Stomach (tissue), 9 donors: ENCODE results near the gene SH2D3C. TPM values are rescaled to one million over a fixed set of nuclear protein-coding genes. Genes with fewer than 3 reads are reported as not detected.
A peak's percentile ranks its signal among the peaks of the same experiment; 100 is the strongest.

Source experiments
- DNase-seq, 2 donors: peaks; one replicate each; pipeline versions ENCODE4 v3.0.0 to v3.0.0-alpha.2; 2013 to 2019
- H3K27ac ChIP-seq, 5 donors: fragments of 200-600 bp in 4 of 5; sonication (generic) in 4 of 5; one replicate each; pipeline ENCODE4 v1.5.1; 2013 to 2019; ENCODE audit warnings: mild to moderate bottlenecking in 1 of 5, moderate library complexity in 1 of 5
- H3K27me3 ChIP-seq, 3 donors: fragments of 200-600 bp; sonication (generic); one replicate each; pipeline ENCODE4 v1.5.1; 2017 to 2019; ENCODE audit warnings: mixed run types in 1 of 3
- H3K36me3 ChIP-seq, 4 donors: fragments of 200-600 bp; sonication (generic); 1 replicate in 3 of 4; 2 replicates in 1 of 4; pipeline ENCODE4 v1.5.1; 2016 to 2019
- H3K4me1 ChIP-seq, 4 donors: fragments of 200-600 bp; sonication (generic); one replicate each; pipeline ENCODE4 v1.5.1; 2016 to 2019
- H3K4me3 ChIP-seq, 4 donors: fragments of 200-600 bp; sonication (generic) in 3 of 4; one replicate each; pipeline ENCODE4 v1.5.1; 2016 to 2019; ENCODE audit warnings: mild to moderate bottlenecking in 1 of 4
- H3K9me3 ChIP-seq, 4 donors: fragments of 200-600 bp; sonication (generic); one replicate each; pipeline ENCODE4 v1.5.1; 2016 to 2019
- EP300 ChIP-seq: sonication (generic); formaldehyde crosslinking; IDR thresholded peaks from one replicate; pipeline ENCODE4 v1.6.1; 2017; ENCODE audit warnings: antibody characterized with exemption
- POLR2A ChIP-seq, 4 donors: fragments of 450-650 bp; IDR thresholded peaks; one replicate each; pipeline ENCODE4 v1.6.1; 2016; ENCODE audit warnings: antibody characterized with exemption in 4 of 4, control low read depth in 2 of 4, mild to moderate bottlenecking in 1 of 4, moderate library complexity in 1 of 4
- POLR2AphosphoS5 ChIP-seq, 3 donors: sonication (generic); formaldehyde crosslinking; IDR thresholded peaks; one replicate each; pipeline ENCODE4 v1.6.1; 2016; ENCODE audit warnings: antibody characterized with exemption in 3 of 3
- WGBS, 5 donors: extraction: QIAGEN DNeasy Blood & Tissue Kit in 3 of 5; methylation state at CpG; one replicate each; pipeline versions ENCODE4 v1.1.5 to v1.1.7; 2013 to 2018; 5-methylcytosine and 5-hydroxymethylcytosine counted together
- intact Hi-C: fragments of 100-400 bp; cut with DNase I; formaldehyde crosslinking; loops from one replicate; pipeline ENCODE4 v1.15.1; 2023; ENCODE audit warnings: low total_unique reads
- polyA plus RNA-seq, 3 donors: library from polyadenylated mRNA; stranded (reverse); fragments of 200-250 nt; gene quantifications; one replicate each; pipeline ENCODE4 v1.2.3, GENCODE V29; 2013
- total RNA-seq, 5 donors: library from RNA; depleted of rRNA; stranded (reverse); fragments of >200 nt; gene quantifications; one replicate each; pipeline versions ENCODE4 v1.1.0 to v1.2.3, GENCODE V29; 2014 to 2016
- TF ChIP-seq, protein P1 (sequence below), 7 experiments: fragments of 450-650 bp in 4 of 7; fragments of 200-600 bp in 3 of 7; sonication (generic) in 3 of 7; IDR thresholded peaks; one replicate each; pipeline ENCODE4 v1.5.1; 2016 to 2019; ENCODE audit warnings: antibody characterized with exemption in 7 of 7, control low read depth in 2 of 7, mild to moderate bottlenecking in 1 of 7
- donor health status: healthy with polysubstance abuse.
- donor health status: Bipolar disorder and iron deficiency.
- donor health status: healthy.

Gene SH2D3C
- total and polyA plus RNA-seq, 8 donors = 1.8 to 38.1 (median 4.5) TPM; not detected in 2

DNA sequence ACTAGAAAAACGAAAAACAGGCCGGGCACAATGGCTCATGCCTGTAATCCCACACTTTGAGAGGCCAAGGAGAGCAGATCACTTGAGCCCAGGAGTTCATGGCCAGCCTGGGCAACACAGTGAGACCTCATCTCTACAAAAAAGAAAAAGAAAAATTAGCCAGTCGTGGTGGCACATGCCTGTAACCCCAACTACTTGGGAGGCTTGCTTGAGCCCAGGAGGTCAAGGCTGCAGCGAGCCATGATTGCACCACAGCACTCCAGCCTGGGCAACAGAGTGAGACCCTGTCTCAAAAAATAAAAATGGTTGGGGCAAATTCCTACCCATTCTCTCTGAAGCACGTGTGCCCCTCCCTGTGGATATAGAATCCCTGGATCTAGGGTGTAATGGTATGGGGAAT, 80.1 kb downstream of the SH2D3C start:
- Histone ChIP-seq H3K9me3 (no peaks in the 10 kb centered on the region), H3K4me1 (peaks cover 0 to 25% (median 13%) of the 10 kb centered on the region in 4 donors), H3K27me3 (no peaks in the 10 kb centered on the region), H3K4me3 (no peak overlapping the region), H3K27ac (peak overlapping the region in 4 of 5 donors; percentile 79 to 91 (median 84)), H3K36me3 (peaks cover 0 to 9% (median 2%) of the 10 kb centered on the region in 4 donors)
- intact Hi-C loops = no loop called here
- no peak for TF ChIP-seq EP300
- TF ChIP-seq POLR2AphosphoS5 (IDR thresholded peaks at IDR 0.05) = no peak
- TF ChIP-seq, protein P1, sequence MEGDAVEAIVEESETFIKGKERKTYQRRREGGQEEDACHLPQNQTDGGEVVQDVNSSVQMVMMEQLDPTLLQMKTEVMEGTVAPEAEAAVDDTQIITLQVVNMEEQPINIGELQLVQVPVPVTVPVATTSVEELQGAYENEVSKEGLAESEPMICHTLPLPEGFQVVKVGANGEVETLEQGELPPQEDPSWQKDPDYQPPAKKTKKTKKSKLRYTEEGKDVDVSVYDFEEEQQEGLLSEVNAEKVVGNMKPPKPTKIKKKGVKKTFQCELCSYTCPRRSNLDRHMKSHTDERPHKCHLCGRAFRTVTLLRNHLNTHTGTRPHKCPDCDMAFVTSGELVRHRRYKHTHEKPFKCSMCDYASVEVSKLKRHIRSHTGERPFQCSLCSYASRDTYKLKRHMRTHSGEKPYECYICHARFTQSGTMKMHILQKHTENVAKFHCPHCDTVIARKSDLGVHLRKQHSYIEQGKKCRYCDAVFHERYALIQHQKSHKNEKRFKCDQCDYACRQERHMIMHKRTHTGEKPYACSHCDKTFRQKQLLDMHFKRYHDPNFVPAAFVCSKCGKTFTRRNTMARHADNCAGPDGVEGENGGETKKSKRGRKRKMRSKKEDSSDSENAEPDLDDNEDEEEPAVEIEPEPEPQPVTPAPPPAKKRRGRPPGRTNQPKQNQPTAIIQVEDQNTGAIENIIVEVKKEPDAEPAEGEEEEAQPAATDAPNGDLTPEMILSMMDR (IDR thresholded peaks at IDR 0.05) = no peak
- no peak for TF ChIP-seq POLR2A (IDR thresholded peaks at IDR 0.05)
- DNase-seq = no peak
- 90 to 94% (median 93%) methylated on average over 5 of the region's 5 CpGs for WGBS, 5 donors

DNA sequence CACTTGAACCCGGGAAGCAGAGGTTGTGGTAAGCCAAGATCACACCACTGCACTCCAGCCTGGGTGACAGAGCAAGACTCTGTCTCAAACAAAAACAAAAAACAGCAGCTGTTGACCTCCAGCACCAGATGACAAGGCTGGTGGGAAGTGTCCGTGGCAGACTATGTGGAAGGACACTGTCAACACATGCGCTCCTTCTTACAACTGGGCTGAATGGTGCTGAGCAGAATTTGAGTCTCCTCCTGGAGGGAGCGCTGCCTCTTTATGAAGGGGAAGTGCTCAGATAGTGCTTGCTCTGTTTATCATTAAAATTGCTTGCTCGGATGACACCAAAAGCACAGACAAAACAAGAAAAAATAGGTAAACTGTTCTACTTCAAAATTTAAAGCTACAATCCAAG, 80.9 kb downstream of the SH2D3C start:
- intact Hi-C loops = no loop called here
- peak overlapping the region in 1 of 5 donors; percentile 8 for H3K27ac ChIP-seq
- H3K36me3 ChIP-seq = peaks cover 0 to 13% (median 4%) of the 10 kb centered on the region in 4 donors
- H3K4me3 ChIP-seq = no peak overlapping the region
- TF ChIP-seq, protein P1 (IDR thresholded peaks at IDR 0.05) = no peak
- TF ChIP-seq POLR2AphosphoS5 (IDR thresholded peaks at IDR 0.05) = no peak
- TF ChIP-seq EP300 = no peak
- no peak for TF ChIP-seq POLR2A (IDR thresholded peaks at IDR 0.05)
- H3K4me1 ChIP-seq = peaks cover 0 to 25% (median 13%) of the 10 kb centered on the region in 4 donors
- no peaks in the 10 kb centered on the region for H3K27me3 ChIP-seq
- WGBS, 5 donors = 80 to 87% (median 85%) methylated on average over 5 of the region's 5 CpGs
- DNase-seq = no peak
- no peaks in the 10 kb centered on the region for H3K9me3 ChIP-seq

DNA sequence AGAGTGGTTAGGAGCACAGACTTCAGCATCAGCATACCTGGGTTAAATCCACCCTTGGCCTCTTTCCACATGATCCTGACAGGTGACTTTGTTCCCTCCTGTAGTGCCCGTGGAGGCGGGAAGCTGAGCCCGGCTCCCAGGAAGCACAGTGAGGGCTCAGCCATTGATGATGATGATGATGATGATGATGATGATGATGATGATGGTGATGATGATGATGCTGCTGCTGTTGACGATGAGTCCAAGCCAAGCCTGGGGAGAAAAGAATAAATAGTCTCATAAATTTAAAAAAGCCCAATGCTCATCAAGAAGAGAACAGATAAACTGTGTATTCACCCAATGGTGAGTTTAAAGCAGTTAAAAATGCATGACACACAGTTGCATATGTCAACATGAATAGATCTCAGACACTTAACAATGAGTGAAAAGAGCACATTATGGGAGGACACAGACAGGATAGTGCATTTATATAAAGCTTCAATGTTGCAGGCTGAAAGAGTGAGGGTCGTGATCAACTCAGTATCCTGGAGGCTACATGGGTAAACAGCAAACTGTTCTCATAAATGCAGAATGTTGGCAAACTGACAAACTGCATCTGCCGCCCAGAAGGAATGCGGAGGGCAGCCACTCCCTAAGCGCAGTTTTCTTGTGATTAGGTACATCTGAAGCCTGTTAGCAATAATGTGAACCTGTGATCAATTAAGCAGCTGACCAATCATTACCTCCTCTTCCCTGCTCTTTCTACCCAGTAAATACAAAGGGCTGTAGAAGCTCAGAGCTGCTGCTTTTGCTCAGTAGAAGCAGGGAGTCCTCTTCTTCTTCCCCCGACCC, 83.4 kb downstream of the SH2D3C start:
- peaks cover 0 to 14% (median 10%) of the 10 kb centered on the region in 4 donors for H3K4me1 ChIP-seq
- 61 to 67% (median 64%) methylated on average over 9 of the region's 9 CpGs for WGBS, 5 donors
- no peak overlapping the region for H3K4me3 ChIP-seq
- intact Hi-C loops = no loop called here
- no peak overlapping the region for H3K27ac ChIP-seq
- no peaks in the 10 kb centered on the region for H3K27me3 ChIP-seq
- no peak for TF ChIP-seq POLR2AphosphoS5 (IDR thresholded peaks at IDR 0.05)
- TF ChIP-seq POLR2A (IDR thresholded peaks at IDR 0.05) = no peak
- TF ChIP-seq, protein P1 (IDR thresholded peaks at IDR 0.05) = no peak
- no peak for TF ChIP-seq EP300
- no peaks in the 10 kb centered on the region for H3K9me3 ChIP-seq
- DNase-seq = no peak
- peaks cover 0 to 38% (median 21%) of the 10 kb centered on the region in 4 donors for H3K36me3 ChIP-seq

DNA sequence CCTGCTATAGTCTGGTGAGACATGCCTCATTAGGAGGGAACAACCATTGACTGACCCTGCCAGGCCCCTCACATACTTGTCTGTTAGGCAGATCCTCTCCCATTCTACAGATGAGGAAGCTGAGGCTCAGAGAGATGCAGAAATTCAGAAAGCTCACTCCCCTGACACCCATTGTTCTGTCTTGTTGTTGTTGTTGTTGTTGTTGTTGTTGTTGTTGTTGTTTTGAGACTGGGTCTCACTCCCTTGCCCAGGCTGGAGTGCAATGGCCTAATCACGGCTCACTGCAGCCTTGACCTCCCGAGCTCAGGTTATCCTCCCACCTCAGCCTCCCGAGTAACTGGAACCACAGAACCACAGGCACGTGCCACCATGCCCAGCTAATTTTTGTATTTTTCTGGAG, 84.8 kb downstream of the SH2D3C start:
- H3K27me3 ChIP-seq = no peaks in the 10 kb centered on the region
- DNase-seq = no peak
- intact Hi-C loops = no loop called here
- no peak overlapping the region for H3K4me3 ChIP-seq
- H3K27ac ChIP-seq = no peak overlapping the region
- no peaks in the 10 kb centered on the region for H3K9me3 ChIP-seq
- WGBS, 5 donors = 87 to 93% (median 91%) methylated on average over 4 of the region's 4 CpGs
- TF ChIP-seq, protein P1 (IDR thresholded peaks at IDR 0.05) = no peak
- no peak for TF ChIP-seq POLR2A (IDR thresholded peaks at IDR 0.05)
- TF ChIP-seq EP300 = no peak
- no peak for TF ChIP-seq POLR2AphosphoS5 (IDR thresholded peaks at IDR 0.05)
- H3K36me3 ChIP-seq = peaks cover 0 to 51% (median 34%) of the 10 kb centered on the region in 4 donors
- H3K4me1 ChIP-seq = no peaks in the 10 kb centered on the region
